Forelimb muscle (tissue), 1 donor: ENCODE results near the gene SMYD1. TPM values are rescaled to one million over a fixed set of nuclear protein-coding genes. Genes with fewer than 3 reads are reported as not detected.
"Not testable (repeated sequence)": the region's sequence is repeated elsewhere in the genome, so short reads cannot be mapped to it uniquely, and the experiment has no call there.

Experiments used
- DNase-seq: peaks from one replicate; pipeline ENCODE4 v3.0.0-alpha.2; 2013; ENCODE audit warnings: low read depth
- polyA plus RNA-seq: library from polyadenylated mRNA; unstranded; fragments of 120-200 nt; gene quantifications from one replicate; pipeline ENCODE4 v1.2.1, GENCODE V29; 2013; ENCODE audit not compliant: insufficient read length

Gene SMYD1
- polyA plus RNA-seq, result 375 TPM

DNA sequence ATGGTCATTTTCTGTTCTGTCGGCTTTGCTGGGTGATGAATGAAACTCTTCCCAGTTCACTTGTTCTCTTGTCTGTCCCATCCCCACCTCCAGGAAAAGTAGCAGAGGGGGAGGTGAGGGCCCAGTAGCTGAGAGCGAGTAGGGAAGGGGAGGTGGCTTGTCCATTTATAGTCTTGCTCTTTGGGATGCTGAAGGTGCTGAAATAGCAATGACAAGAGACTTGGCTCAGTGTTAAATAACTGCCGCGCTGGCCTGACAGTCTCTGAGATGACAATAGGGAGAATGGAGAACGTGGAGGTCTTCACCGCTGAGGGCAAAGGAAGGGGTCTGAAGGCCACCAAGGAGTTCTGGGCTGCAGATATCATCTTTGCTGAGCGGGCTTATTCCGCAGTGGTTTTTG, at the start of gene SMYD1:
SMYD1 (plus strand) TSS at position 228 of the 400 bp plus-strand sequence; CDS start at position 268, 40 bp downstream.
- DNase-seq, result no peak

DNA sequence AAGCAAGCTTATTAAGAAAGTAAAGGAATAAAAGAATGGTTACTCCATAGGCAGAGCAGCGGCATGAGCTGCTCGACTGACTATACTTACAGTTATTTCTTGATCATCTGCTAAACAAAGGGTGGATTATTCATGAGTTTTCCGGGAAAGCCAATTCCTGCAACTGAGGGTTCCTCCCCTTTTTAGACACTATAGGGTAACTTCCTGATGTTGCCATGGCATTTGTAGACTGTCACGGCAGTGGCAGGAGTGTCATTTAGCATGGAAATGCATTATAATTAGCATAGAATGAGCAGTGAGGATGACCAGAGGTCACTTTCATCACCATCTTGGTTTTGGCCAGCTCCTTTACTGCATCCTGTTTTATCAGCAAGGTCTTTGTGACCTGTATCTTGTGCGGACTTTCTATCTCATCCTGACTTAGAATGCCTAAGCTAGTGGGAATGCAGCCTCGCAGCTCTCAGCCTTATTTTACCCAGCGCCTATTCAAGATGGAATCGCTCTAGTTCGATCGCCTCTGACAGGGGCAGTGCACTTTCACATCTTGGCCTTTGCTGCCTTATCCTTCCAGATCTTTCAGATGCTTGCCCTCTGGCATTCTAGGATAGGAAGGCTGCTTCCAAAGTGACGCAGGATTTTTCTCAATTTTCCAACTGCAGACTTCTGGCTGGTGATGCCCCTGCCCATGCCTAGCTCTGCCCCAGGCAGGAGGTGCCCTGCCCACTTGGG, 49.4 kb upstream of the SMYD1 start:
- not testable (repeated sequence) for DNase-seq

GRCh38 chr2:88018909-88019308, 48.7 kb upstream of the SMYD1 start:
- DNase-seq, result no peak

- DNase-seq, result no peak
Observed at GRCh38 chr2:88019985-88020384, 47.6 kb upstream of the SMYD1 start.

- DNase-seq, result no peak
Observed at GRCh38 chr2:88022669-88022921, 45.0 kb upstream of the SMYD1 start.

DNA sequence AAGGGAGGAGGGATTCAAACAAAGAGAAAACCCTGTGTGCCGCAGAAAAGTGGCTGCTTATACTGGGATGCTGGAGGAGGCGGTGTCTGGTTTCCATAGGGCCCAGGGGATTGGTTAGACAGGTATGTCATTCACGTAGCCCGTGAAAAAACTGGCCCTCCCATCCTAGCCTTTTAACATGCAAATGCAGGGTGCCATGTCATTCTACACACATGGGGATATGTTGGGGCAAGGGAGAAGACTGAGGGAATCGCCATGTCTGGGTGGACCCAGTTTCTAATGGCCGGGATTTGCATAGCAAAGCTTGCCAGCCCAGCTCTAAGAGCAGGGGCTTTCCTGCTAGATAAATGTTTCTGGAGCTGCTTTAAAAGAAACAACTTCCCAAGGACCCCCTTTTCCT, 43.1 kb upstream of the SMYD1 start:
- DNase-seq, result no peak

- no peak for DNase-seq
Observed at GRCh38 chr2:88027697-88028389, 39.8 kb upstream of the SMYD1 start.

DNA sequence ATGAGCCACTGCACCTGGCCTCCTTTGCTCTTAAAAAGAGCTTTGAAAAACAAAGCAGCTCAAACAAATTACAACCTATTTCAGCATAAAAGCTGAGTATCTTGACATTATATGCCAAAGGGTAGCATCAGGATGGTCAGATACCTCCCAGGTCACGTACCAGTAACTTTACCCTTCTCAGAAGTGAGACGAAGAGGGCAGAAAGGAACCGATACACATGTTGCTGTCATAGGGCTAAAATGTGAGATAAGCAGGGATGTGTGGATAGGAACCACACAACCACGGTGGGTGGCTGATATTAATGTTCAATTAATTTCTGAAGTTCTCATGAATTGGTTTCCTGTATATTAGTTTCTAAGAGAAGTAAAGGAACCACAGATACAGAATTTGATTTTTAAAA, 38.7 kb upstream of the SMYD1 start:
- DNase-seq, result no peak

DNA sequence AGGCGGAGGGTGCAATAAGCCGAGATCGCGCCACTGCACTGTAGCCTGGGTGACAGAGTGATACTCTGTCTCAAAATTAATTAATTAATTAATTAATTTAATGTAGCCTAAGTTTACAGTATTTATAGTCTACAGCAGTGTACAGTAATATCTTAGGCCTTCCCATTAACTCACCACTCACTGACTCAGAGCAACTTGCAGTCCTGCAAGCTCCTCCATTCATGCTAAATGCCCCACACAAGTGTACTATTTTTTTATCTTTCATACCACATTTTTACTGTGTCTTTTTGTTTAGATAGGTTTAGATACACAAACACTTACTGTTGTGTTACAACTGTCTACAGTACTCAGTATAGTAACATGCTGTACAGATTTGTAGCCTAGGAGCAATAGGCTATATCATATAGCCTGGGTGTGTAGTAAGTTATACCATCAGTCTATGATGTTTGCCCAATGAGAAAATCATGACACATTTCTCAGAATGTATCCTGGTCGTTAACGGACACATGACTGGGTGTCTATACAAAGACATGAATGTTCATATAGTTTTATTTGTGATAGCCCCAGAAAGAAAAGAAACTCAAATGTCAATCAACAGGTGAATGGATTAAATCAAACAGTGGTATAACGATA, 35.4 kb upstream of the SMYD1 start:
- DNase-seq, result no peak

- DNase-seq, result no peak
Observed at GRCh38 chr2:88036182-88036581, 31.4 kb upstream of the SMYD1 start.

DNA sequence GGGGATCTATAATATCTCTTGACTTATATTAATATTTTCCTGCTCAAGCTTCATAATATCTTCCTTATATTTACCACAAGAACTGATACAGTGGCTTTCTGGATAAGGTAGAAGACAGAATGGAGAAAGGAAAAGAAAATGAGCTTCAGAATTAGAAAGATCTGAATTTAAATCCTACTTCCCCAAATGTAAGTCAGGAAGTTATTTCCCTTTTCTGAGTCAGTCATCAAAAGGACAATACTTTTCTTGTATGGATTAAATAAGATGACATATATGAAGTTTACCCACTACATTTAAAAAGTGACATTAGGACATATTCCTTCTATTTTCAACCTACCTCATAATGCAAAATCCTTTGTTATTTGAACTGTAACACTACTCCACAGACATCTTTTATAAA, 31.0 kb upstream of the SMYD1 start:
- DNase-seq, result no peak

- no peak for DNase-seq
Observed at GRCh38 chr2:88038263-88039105, 29.1 kb upstream of the SMYD1 start.

- no peak for DNase-seq
Observed at GRCh38 chr2:88042476-88042875, 25.1 kb upstream of the SMYD1 start.

DNA sequence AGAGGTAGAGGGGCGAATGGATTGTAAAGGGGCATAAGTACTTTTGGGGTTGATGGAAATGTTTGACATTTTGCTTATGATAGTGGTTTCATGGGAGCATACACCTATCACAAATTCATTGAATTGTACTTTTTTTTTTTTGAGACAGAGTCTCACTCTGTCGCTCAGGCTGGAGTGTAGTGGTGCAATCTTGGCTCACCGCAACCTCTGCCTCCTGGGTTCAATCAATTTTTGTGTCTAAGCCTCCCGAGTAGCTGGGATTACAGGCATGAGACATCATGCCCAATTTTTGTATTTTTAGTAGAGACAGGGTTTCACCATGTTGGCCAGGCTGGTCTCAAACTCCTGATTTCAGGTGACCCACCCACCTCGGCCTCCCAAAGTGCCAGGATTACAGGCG, 22.1 kb upstream of the SMYD1 start:
- not testable (repeated sequence) for DNase-seq

- DNase-seq, result no peak
Observed at GRCh38 chr2:88048541-88048940, 19.1 kb upstream of the SMYD1 start.

GRCh38 chr2:88049622-88050021, 18.0 kb upstream of the SMYD1 start:
- DNase-seq, result no peak

DNA sequence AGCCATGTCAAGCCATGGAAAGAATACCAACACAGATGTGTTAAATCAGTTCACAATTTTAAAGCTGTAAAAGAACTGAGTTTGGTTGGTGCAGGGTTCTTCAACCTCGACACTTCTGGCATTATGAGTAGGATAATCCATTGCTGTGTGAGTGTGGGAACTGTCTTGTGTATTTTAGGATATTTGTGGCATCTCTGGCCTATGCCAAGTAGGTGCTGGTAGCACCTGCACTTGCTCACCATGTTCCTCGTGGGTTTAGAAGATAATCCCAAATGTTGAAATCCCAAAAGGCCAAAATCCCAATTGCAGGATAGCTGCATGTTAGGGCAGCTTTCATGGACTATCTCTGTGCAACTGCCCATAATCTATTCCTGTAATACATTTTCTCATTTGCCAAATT, 15.8 kb upstream of the SMYD1 start:
- DNase-seq, result no peak

DNA sequence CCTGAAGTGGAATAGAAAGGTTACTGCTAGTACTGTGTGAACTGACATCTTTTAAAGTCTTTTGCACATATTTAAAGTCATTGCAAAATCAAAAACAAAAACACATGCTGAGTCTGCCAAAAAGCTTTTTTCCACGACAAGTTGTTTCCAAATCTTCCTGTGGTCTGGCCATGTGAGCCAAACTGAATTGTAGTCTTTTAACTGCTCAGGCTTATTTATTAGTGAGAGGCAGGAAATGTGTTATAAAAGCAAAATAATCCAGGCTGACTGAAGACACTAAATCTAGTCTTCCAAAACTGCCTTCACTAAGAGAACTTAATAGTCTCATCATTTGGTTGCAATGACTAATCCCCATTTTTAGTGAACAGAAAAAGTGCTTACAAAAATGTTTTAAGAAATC, 14.3 kb upstream of the SMYD1 start:
- no peak for DNase-seq

GRCh38 chr2:88053934-88054781, 13.5 kb upstream of the SMYD1 start:
- DNase-seq, result no peak

GRCh38 chr2:88054782-88055370, 12.7 kb upstream of the SMYD1 start:
- no peak for DNase-seq
